Smooth muscle cell (in vitro differentiated cells): ENCODE results near the gene SPDYE2B. TPM values are rescaled to one million over a fixed set of nuclear protein-coding genes. Genes with fewer than 3 reads are reported as not detected.
"Not testable (repeated sequence)": the region's sequence is repeated elsewhere in the genome, so short reads cannot be mapped to it uniquely, and the experiment has no call there.

ENCODE experiments used
- DNase-seq: peaks from one replicate; lab custom pipeline; 2025; ENCODE audit not compliant: unreplicated experiment; lab: John Stamatoyannopoulos, UW
- H2AFZ ChIP-seq: fragments of 200-600 bp; sonication (generic); 2 replicates; pipeline ENCODE4 v1.6.0; 2016; ENCODE audit warnings: antibody characterized with exemption, low read depth, mild to moderate bottlenecking
- H3F3A ChIP-seq: fragments of 200-600 bp; sonication (generic); 2 replicates; pipeline ENCODE4 v1.6.0; 2017; ENCODE audit warnings: antibody characterized with exemption, low read depth
- H3K27ac ChIP-seq: fragments of 200-600 bp; sonication (generic); 2 replicates; pipeline ENCODE4 v1.5.1; 2016; ENCODE audit warnings: low read depth, mild to moderate bottlenecking
- H3K27me3 ChIP-seq: fragments of 200-600 bp; sonication (generic); 2 replicates; pipeline ENCODE4 v1.6.1; 2016; ENCODE audit warnings: low read depth, mild to moderate bottlenecking
- H3K36me3 ChIP-seq: fragments of 200-600 bp; sonication (generic); 2 replicates; pipeline ENCODE4 v1.5.1; 2016; ENCODE audit warnings: low read depth
- H3K4me1 ChIP-seq: fragments of 200-600 bp; sonication (generic); 2 replicates; pipeline ENCODE4 v1.5.1; 2016; ENCODE audit warnings: low read depth
- H3K4me2 ChIP-seq: fragments of 200-600 bp; sonication (generic); 2 replicates; pipeline ENCODE4 v1.6.0; 2016; ENCODE audit warnings: mild to moderate bottlenecking
- H3K4me3 ChIP-seq: fragments of 200-600 bp; sonication (generic); 2 replicates; pipeline ENCODE4 v1.5.1; 2016; ENCODE audit warnings: mild to moderate bottlenecking
- H3K79me2 ChIP-seq: fragments of 200-600 bp; sonication (generic); 2 replicates; pipeline ENCODE4 v1.6.0; 2016; ENCODE audit warnings: low read depth, mild to moderate bottlenecking
- H3K9ac ChIP-seq: fragments of 200-600 bp; sonication (generic); 2 replicates; pipeline ENCODE4 v1.6.0; 2016; ENCODE audit warnings: low read depth
- H3K9me3 ChIP-seq: fragments of 200-600 bp; sonication (generic); replicated peaks from 2 replicates; pipeline ENCODE4 v1.5.1; 2016; ENCODE audit warnings: low read depth
- H4K20me1 ChIP-seq: fragments of 200-600 bp; sonication (generic); 2 replicates; pipeline ENCODE4 v1.6.0; 2016; ENCODE audit warnings: low read depth
- WGBS: methylation state at CpG from one replicate; pipeline ENCODE4 v1.1.7; 2016; ENCODE audit warnings: low lambda C conversion rate; 5-methylcytosine and 5-hydroxymethylcytosine counted together
- polyA plus RNA-seq: library from polyadenylated mRNA; unstranded; fragments of >200 nt; fragmentation: Nextera tagmentation; extraction: Ambion mirVana; gene quantifications from 2 replicates; pipeline ENCODE4 v1.2.1, GENCODE V29; 2016
- total RNA-seq: library from RNA; depleted of rRNA; stranded (reverse); fragments of >200 nt; gene quantifications from 2 replicates; pipeline ENCODE4 v1.2.3, GENCODE V29; 2014

The SPDYE2B gene
- total and polyA plus RNA-seq, 2 experiments from 2014 or later, result not detected

GRCh38 chr7:102634299-102634698 is 15.8 kb upstream of the SPDYE2B start:
- not testable (repeated sequence) for H3K9ac ChIP-seq, DNase-seq
- 94% methylated on average over 4 of the region's 6 CpGs for WGBS

GRCh38 chr7:102635354-102635753 is 14.8 kb upstream of the SPDYE2B start:
- H3K9ac ChIP-seq, H4K20me1 ChIP-seq, H3F3A ChIP-seq, H3K4me3 ChIP-seq, DNase-seq, H3K4me2 ChIP-seq, H3K27ac ChIP-seq, H2AFZ ChIP-seq, H3K9me3 ChIP-seq, H3K4me1 ChIP-seq, H3K79me2 ChIP-seq, H3K27me3 ChIP-seq, H3K36me3 ChIP-seq: not testable (repeated sequence)
- 100% methylated on average over 3 of the region's 5 CpGs for WGBS

More at GRCh38 chr7:102634299-102634698, 15.8 kb upstream of the SPDYE2B start:
- not testable (repeated sequence) for H3K27ac ChIP-seq, H3K4me1 ChIP-seq, H3K9me3 ChIP-seq, H3K4me2 ChIP-seq, H3K79me2 ChIP-seq, H3K27me3 ChIP-seq, H2AFZ ChIP-seq, H3F3A ChIP-seq, H3K36me3 ChIP-seq, H3K4me3 ChIP-seq, H4K20me1 ChIP-seq

- WGBS, result 94% methylated on average over 9 of the region's 13 CpGs
- H3K36me3 ChIP-seq, DNase-seq, H3K27me3 ChIP-seq, H4K20me1 ChIP-seq, H3K27ac ChIP-seq, H2AFZ ChIP-seq, H3K4me2 ChIP-seq, H3K9me3 ChIP-seq, H3K9ac ChIP-seq, H3K79me2 ChIP-seq, H3F3A ChIP-seq, H3K4me1 ChIP-seq, H3K4me3 ChIP-seq: not testable (repeated sequence)
These were observed 13.2 kb upstream of the SPDYE2B start for GRCh38 chr7:102636956-102637355.

GRCh38 chr7:102638848-102639247 is 11.3 kb upstream of the SPDYE2B start:
- not testable (repeated sequence) for DNase-seq

DNA sequence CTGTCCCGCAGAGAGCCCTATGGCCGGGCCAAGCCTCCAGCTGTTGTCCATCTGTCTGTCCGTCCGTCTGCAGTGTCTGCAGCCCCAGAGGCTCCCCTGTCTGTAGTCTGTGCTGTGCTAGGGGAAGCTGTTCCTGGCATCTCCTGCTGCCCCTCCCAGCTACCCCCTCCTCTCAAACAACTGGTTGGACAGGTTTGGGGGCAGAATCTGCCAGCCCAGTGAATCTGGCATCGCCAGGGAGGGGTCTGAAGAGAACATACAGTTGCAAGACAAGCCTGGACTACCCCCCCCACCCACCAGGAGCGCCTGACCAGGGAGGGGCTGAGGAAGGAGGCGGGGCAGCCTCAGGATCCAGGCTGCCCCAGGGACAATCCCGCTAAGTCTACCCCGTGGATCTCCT is 7.4 kb upstream of the SPDYE2B start, which contains the start of gene UPK3BL1:
Gene UPK3BL1, minus strand, starts transcription at position 101 of the 400 bp plus-strand sequence. Its CDS starts 50 bp downstream, at position 51.
- H3F3A ChIP-seq, result not testable (repeated sequence)

More at GRCh38 chr7:102638848-102639247, 11.3 kb upstream of the SPDYE2B start:
- not testable (repeated sequence) for H3K9me3 ChIP-seq, H3K79me2 ChIP-seq, H2AFZ ChIP-seq, H3K36me3 ChIP-seq, H3K27me3 ChIP-seq, H3K9ac ChIP-seq, H3K4me2 ChIP-seq, H3K4me3 ChIP-seq, H3K27ac ChIP-seq, H4K20me1 ChIP-seq, H3F3A ChIP-seq, H3K4me1 ChIP-seq
- WGBS, result 98% methylated on average over 5 of the region's 11 CpGs

GRCh38 chr7:102643404-102643803 is 6.7 kb upstream of the SPDYE2B start:
- H3K36me3 ChIP-seq, H3K27ac ChIP-seq, H3K27me3 ChIP-seq, H3K4me1 ChIP-seq, H4K20me1 ChIP-seq, H3K9ac ChIP-seq, H3K4me2 ChIP-seq, DNase-seq, H2AFZ ChIP-seq, H3F3A ChIP-seq, H3K4me3 ChIP-seq, H3K79me2 ChIP-seq, H3K9me3 ChIP-seq: not testable (repeated sequence)
- no CpG with 5 or more reads among the region's 1 CpG for WGBS

More for the DNA sequence above, 7.4 kb upstream of the SPDYE2B start, which contains the start of gene UPK3BL1:
- H3K9me3 ChIP-seq, H3K27me3 ChIP-seq, H3K36me3 ChIP-seq, H3K27ac ChIP-seq, H3K4me1 ChIP-seq, H2AFZ ChIP-seq, DNase-seq, H3K4me3 ChIP-seq, H3K79me2 ChIP-seq, H4K20me1 ChIP-seq, H3K9ac ChIP-seq, H3K4me2 ChIP-seq: not testable (repeated sequence)
- no CpG with 5 or more reads among the region's 9 CpGs for WGBS

- H3K4me2 ChIP-seq, H3F3A ChIP-seq, H3K9me3 ChIP-seq, H3K27ac ChIP-seq, H3K9ac ChIP-seq, H3K79me2 ChIP-seq, H3K36me3 ChIP-seq, DNase-seq, H3K4me3 ChIP-seq, H2AFZ ChIP-seq, H3K4me1 ChIP-seq, H3K27me3 ChIP-seq, H4K20me1 ChIP-seq: not testable (repeated sequence)
- WGBS, result 95% methylated on average over 7 of the region's 7 CpGs
These were observed 2.3 kb upstream of the SPDYE2B start for GRCh38 chr7:102647813-102648212.

- not testable (repeated sequence) for H3K27ac ChIP-seq, H3K9ac ChIP-seq, H2AFZ ChIP-seq, H4K20me1 ChIP-seq, H3F3A ChIP-seq, H3K9me3 ChIP-seq, H3K27me3 ChIP-seq, H3K79me2 ChIP-seq, H3K4me3 ChIP-seq, H3K4me2 ChIP-seq, H3K4me1 ChIP-seq, H3K36me3 ChIP-seq, DNase-seq
- WGBS, result no CpG with 5 or more reads among the region's 11 CpGs
These were observed 14.6 kb downstream of the SPDYE2B start for GRCh38 chr7:102664765-102665164.

DNA sequence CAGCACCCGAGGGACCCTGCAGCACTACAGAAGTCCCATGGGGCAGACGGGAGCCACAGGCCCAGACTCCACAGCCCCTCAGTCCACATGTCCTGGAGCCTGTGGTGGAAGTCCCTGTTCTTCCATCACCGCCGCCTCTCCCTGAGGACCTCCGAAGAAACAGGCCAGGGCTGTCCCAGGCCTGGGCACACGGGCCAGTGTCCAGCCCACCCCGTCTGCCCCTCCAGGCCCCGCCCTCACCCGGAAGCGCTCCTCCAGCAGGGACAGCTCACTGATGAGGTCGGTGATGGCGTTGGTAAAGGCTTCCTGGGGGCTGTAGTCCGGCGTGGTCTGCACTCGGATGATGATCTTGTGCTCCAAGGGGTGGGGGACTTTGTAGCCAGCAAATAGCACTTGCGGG is 16.7 kb downstream of the SPDYE2B start:
- not testable (repeated sequence) for H3K79me2 ChIP-seq, H3F3A ChIP-seq, H3K4me2 ChIP-seq, H3K4me1 ChIP-seq, H3K36me3 ChIP-seq, DNase-seq, H3K4me3 ChIP-seq, H3K9me3 ChIP-seq, H3K27ac ChIP-seq, H3K9ac ChIP-seq, H3K27me3 ChIP-seq, H2AFZ ChIP-seq, H4K20me1 ChIP-seq
- WGBS, result no CpG with 5 or more reads among the region's 16 CpGs
